WTC11 (cell line): ENCODE measurements around the gene FBXL13. TPM values are rescaled to one million over a fixed set of nuclear protein-coding genes. Genes with fewer than 3 reads are reported as not detected.
A peak's percentile ranks its signal among the peaks of the same experiment; 100 is the strongest.

Source experiments
- ATAC-seq: fragments of 200-7000 bp; cut with Tn5 transposase; 2 replicates; pipeline ENCODE4 v1.10.0; 2021; ENCODE audit warnings: mild to moderate bottlenecking, moderate library complexity
- CTCF ChIA-PET: fragments of 300-600 bp; sonication (Branson Sonifier 250); formaldehyde crosslinking; loops from one replicate; lab custom pipeline; 2021; ENCODE audit warnings: antibody characterized with exemption; lab: Charles Lee
- POLR2A ChIA-PET: fragments of 350-600 bp; sonication (Branson Sonifier 250); formaldehyde crosslinking; loops from one replicate; lab custom pipeline; 2021; ENCODE audit warnings: antibody characterized with exemption; lab: Charles Lee
- DNase-seq: peaks from one replicate; pipeline ENCODE4 v3.0.0; 2021; ENCODE audit warnings: low spot score
- H3K27ac Mint-ChIP-seq: 2 replicates; pipeline ENCODE4 v1.8.0; 2021; ENCODE audit warnings: mixed read lengths
- H3K27me3 Mint-ChIP-seq: 2 replicates; pipeline ENCODE4 v1.8.0; 2021; ENCODE audit warnings: low read depth, mild to moderate bottlenecking, moderate library complexity, mixed read lengths
- H3K36me3 Mint-ChIP-seq: 2 replicates; pipeline ENCODE4 v1.8.0; 2021; ENCODE audit warnings: mixed read lengths
- H3K4me1 Mint-ChIP-seq: 2 replicates; pipeline ENCODE4 v1.8.0; 2022; ENCODE audit warnings: mixed read lengths
- H3K4me3 Mint-ChIP-seq: 2 replicates; pipeline ENCODE4 v1.8.0; 2021; ENCODE audit warnings: mild to moderate bottlenecking, moderate library complexity, mixed read lengths
- H3K9me3 Mint-ChIP-seq: 2 replicates; pipeline ENCODE4 v1.8.0; 2021; ENCODE audit warnings: mixed read lengths
- CREM ChIP-seq: sonication (generic); formaldehyde crosslinking; IDR thresholded peaks from 2 replicates; pipeline ENCODE4 v1.8.1; 2022; ENCODE audit warnings: mild to moderate bottlenecking, missing genetic modification reagents, moderate library complexity
- ETV6 ChIP-seq: sonication (generic); formaldehyde crosslinking; IDR thresholded peaks from 2 replicates; pipeline ENCODE4 v1.8.1; 2022; ENCODE audit warnings: mild to moderate bottlenecking, missing genetic modification reagents
- FOXJ3 ChIP-seq: sonication (generic); formaldehyde crosslinking; IDR thresholded peaks from 2 replicates; pipeline ENCODE4 v1.9.0; 2021; ENCODE audit warnings: missing genetic modification reagents, mild to moderate bottlenecking, borderline replicate concordance
- FOXK1 ChIP-seq: sonication (generic); formaldehyde crosslinking; IDR thresholded peaks from 2 replicates; pipeline ENCODE4 v1.8.0; 2022; ENCODE audit warnings: mild to moderate bottlenecking, moderate library complexity, missing genetic modification reagents
- GABPB1 ChIP-seq: sonication (generic); formaldehyde crosslinking; IDR thresholded peaks from 2 replicates; pipeline ENCODE4 v1.8.1; 2023; ENCODE audit warnings: mild to moderate bottlenecking, missing genetic modification reagents
- IRF2 ChIP-seq: sonication (generic); formaldehyde crosslinking; IDR thresholded peaks from 2 replicates; pipeline ENCODE4 v1.8.0; 2022; ENCODE audit warnings: low read depth, missing genetic modification reagents, borderline replicate concordance
- KAT7 ChIP-seq: sonication (generic); formaldehyde crosslinking; IDR thresholded peaks from 2 replicates; pipeline ENCODE4 v1.8.1; 2023; ENCODE audit warnings: missing genetic modification reagents, mild to moderate bottlenecking, borderline replicate concordance
- NFYB ChIP-seq: sonication (generic); formaldehyde crosslinking; conservative IDR thresholded peaks from 2 replicates; pipeline ENCODE4 v1.8.0; 2022; ENCODE audit warnings: low read depth, missing genetic modification reagents
- NR3C1 ChIP-seq: sonication (generic); formaldehyde crosslinking; conservative IDR thresholded peaks from 2 replicates; pipeline ENCODE4 v1.8.1; 2023; ENCODE audit warnings: low read depth, mild to moderate bottlenecking, missing genetic modification reagents
- PRRX2 ChIP-seq: fragments of 250-450 bp; sonication (Bioruptor Pico); IDR thresholded peaks from 2 replicates; pipeline ENCODE4 v1.8.0; 2021; ENCODE audit warnings: mild to moderate bottlenecking
- RELA ChIP-seq: sonication (generic); formaldehyde crosslinking; IDR thresholded peaks from 2 replicates; pipeline ENCODE4 v1.8.1; 2022; ENCODE audit warnings: missing genetic modification reagents, mild to moderate bottlenecking, borderline replicate concordance
- SOX15 ChIP-seq: fragments of 250-450 bp; sonication (Bioruptor Pico); IDR thresholded peaks from 2 replicates; pipeline ENCODE4 v1.9.0; 2021; ENCODE audit warnings: mild to moderate bottlenecking
- SP1 ChIP-seq: sonication (generic); formaldehyde crosslinking; conservative IDR thresholded peaks from 2 replicates; pipeline ENCODE4 v1.8.1; 2022; ENCODE audit warnings: missing genetic modification reagents
- TEAD4 ChIP-seq: sonication (generic); formaldehyde crosslinking; IDR thresholded peaks from 2 replicates; pipeline ENCODE4 v1.8.0; 2022; ENCODE audit warnings: mild to moderate bottlenecking, missing genetic modification reagents
- ZNF138 ChIP-seq: sonication (generic); formaldehyde crosslinking; conservative IDR thresholded peaks from 2 replicates; pipeline ENCODE4 v1.8.1; 2022; ENCODE audit warnings: mild to moderate bottlenecking, moderate library complexity, missing genetic modification reagents
- ZNF219 ChIP-seq: sonication (generic); formaldehyde crosslinking; IDR thresholded peaks from 2 replicates; pipeline ENCODE4 v1.8.0; 2023; ENCODE audit warnings: missing genetic modification reagents, mild to moderate bottlenecking, borderline replicate concordance
- ZNF232 ChIP-seq: sonication (generic); formaldehyde crosslinking; IDR thresholded peaks from 2 replicates; pipeline ENCODE4 v1.8.0; 2022; ENCODE audit warnings: mild to moderate bottlenecking, missing genetic modification reagents
- total RNA-seq: library from RNA; stranded (reverse); gene quantifications from 3 replicates; pipeline ENCODE4 v1.2.3, GENCODE V29; 2021
- TF ChIP-seq, protein P1 (sequence below): sonication (generic); formaldehyde crosslinking; IDR thresholded peaks from 2 replicates; pipeline ENCODE4 v1.8.0; 2022; ENCODE audit warnings: mild to moderate bottlenecking, missing genetic modification reagents
- TF ChIP-seq, protein P2 (sequence below): fragments of 250-450 bp; sonication (Bioruptor Pico); IDR thresholded peaks from 2 replicates; pipeline ENCODE4 v1.9.0; 2021; ENCODE audit warnings: mild to moderate bottlenecking
- TF ChIP-seq, protein P3 (sequence below): sonication (generic); formaldehyde crosslinking; IDR thresholded peaks from 2 replicates; pipeline ENCODE4 v1.8.1; 2023; ENCODE audit warnings: mild to moderate bottlenecking, missing genetic modification reagents, moderate library complexity
- TF ChIP-seq, protein P4 (sequence below): sonication (generic); formaldehyde crosslinking; IDR thresholded peaks from 2 replicates; pipeline ENCODE4 v1.8.0; 2022; ENCODE audit warnings: mild to moderate bottlenecking, missing genetic modification reagents
- TF ChIP-seq, protein P5 (sequence below): sonication (generic); formaldehyde crosslinking; IDR thresholded peaks from 2 replicates; pipeline ENCODE4 v1.8.1; 2023; ENCODE audit warnings: mild to moderate bottlenecking, missing genetic modification reagents
- TF ChIP-seq, protein P6 (sequence below): sonication (generic); formaldehyde crosslinking; IDR thresholded peaks from 2 replicates; pipeline ENCODE4 v1.8.0; 2023; ENCODE audit warnings: missing genetic modification reagents
- TF ChIP-seq, protein P7 (sequence below): sonication (generic); formaldehyde crosslinking; conservative IDR thresholded peaks from 2 replicates; pipeline ENCODE4 v1.8.1; 2022; ENCODE audit warnings: mild to moderate bottlenecking, missing genetic modification reagents

Gene FBXL13
- total RNA-seq, 1 experiment from 2014 or later = 1.7 TPM

DNA sequence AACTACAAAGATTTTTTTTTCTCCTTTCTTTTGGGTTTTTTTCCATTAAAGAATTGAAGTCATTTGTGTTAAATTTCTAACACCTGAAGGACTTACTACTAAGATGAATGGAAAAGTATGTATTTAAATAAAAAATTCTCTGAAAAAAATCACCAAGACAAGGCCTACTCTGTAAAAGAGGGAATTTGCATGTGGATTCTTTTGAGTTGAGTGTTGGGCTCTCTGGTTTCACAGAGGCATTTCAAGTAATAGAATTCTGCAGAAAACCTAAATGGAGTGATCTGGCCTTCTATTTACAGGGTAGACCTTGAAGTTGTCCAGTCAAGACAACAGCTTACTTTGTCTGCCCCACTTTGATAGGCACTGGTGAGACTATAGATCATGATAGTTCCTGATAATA, 157.7 kb downstream of the FBXL13 start:
- DNase-seq (no peak), ATAC-seq (no peak)
- ChIA-PET POLR2A (interaction anchor here (0.6 kb wide), 1 partner anchor 9 kb away, joined by 4 read pairs; no protein-coding TSS in a partner anchor), CTCF (interaction anchor here (0.5 to 1.6 kb wide), 4 partner anchors 9 to 145 kb away, joined by 3 to 6 read pairs (median 4); no protein-coding TSS in a partner anchor)
- H3K27me3 Mint-ChIP-seq = no peaks in the 10 kb centered on the region
- H3K27ac Mint-ChIP-seq = peak overlapping the region; percentile 89; the same call in 1 of the 2 replicates
- peaks cover 45% of the 10 kb centered on the region for H3K4me1 Mint-ChIP-seq
- H3K4me3 Mint-ChIP-seq = no peak overlapping the region
- no peaks in the 10 kb centered on the region for H3K9me3 Mint-ChIP-seq
- no peaks in the 10 kb centered on the region for H3K36me3 Mint-ChIP-seq
- TF ChIP-seq, protein P1, sequence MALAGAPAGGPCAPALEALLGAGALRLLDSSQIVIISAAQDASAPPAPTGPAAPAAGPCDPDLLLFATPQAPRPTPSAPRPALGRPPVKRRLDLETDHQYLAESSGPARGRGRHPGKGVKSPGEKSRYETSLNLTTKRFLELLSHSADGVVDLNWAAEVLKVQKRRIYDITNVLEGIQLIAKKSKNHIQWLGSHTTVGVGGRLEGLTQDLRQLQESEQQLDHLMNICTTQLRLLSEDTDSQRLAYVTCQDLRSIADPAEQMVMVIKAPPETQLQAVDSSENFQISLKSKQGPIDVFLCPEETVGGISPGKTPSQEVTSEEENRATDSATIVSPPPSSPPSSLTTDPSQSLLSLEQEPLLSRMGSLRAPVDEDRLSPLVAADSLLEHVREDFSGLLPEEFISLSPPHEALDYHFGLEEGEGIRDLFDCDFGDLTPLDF (CRISPR knock-in tag) = no peak
- TF ChIP-seq RELA (CRISPR knock-in tag) (no peak), NR3C1 (no peak), PRRX2 (CRISPR knock-in tag) (no peak), ZNF219 (CRISPR knock-in tag) (no peak), NFYB (CRISPR knock-in tag) (no peak), CREM (CRISPR knock-in tag) (no peak), SOX15 (CRISPR knock-in tag) (no peak), GABPB1 (CRISPR knock-in tag) (no peak), ZNF232 (CRISPR knock-in tag) (no peak), FOXJ3 (no peak), ETV6 (CRISPR knock-in tag) (no peak), TEAD4 (CRISPR knock-in tag) (no peak), SP1 (CRISPR knock-in tag) (no peak)
- TF ChIP-seq, protein P2, sequence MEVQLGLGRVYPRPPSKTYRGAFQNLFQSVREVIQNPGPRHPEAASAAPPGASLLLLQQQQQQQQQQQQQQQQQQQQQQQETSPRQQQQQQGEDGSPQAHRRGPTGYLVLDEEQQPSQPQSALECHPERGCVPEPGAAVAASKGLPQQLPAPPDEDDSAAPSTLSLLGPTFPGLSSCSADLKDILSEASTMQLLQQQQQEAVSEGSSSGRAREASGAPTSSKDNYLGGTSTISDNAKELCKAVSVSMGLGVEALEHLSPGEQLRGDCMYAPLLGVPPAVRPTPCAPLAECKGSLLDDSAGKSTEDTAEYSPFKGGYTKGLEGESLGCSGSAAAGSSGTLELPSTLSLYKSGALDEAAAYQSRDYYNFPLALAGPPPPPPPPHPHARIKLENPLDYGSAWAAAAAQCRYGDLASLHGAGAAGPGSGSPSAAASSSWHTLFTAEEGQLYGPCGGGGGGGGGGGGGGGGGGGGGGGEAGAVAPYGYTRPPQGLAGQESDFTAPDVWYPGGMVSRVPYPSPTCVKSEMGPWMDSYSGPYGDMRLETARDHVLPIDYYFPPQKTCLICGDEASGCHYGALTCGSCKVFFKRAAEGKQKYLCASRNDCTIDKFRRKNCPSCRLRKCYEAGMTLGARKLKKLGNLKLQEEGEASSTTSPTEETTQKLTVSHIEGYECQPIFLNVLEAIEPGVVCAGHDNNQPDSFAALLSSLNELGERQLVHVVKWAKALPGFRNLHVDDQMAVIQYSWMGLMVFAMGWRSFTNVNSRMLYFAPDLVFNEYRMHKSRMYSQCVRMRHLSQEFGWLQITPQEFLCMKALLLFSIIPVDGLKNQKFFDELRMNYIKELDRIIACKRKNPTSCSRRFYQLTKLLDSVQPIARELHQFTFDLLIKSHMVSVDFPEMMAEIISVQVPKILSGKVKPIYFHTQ (CRISPR knock-in tag) = no peak
- TF ChIP-seq, protein P3, sequence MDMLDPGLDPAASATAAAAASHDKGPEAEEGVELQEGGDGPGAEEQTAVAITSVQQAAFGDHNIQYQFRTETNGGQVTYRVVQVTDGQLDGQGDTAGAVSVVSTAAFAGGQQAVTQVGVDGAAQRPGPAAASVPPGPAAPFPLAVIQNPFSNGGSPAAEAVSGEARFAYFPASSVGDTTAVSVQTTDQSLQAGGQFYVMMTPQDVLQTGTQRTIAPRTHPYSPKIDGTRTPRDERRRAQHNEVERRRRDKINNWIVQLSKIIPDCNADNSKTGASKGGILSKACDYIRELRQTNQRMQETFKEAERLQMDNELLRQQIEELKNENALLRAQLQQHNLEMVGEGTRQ = no peak
- TF ChIP-seq, protein P4, sequence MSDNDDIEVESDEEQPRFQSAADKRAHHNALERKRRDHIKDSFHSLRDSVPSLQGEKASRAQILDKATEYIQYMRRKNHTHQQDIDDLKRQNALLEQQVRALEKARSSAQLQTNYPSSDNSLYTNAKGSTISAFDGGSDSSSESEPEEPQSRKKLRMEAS (CRISPR knock-in tag) = no peak
- TF ChIP-seq, protein P5, sequence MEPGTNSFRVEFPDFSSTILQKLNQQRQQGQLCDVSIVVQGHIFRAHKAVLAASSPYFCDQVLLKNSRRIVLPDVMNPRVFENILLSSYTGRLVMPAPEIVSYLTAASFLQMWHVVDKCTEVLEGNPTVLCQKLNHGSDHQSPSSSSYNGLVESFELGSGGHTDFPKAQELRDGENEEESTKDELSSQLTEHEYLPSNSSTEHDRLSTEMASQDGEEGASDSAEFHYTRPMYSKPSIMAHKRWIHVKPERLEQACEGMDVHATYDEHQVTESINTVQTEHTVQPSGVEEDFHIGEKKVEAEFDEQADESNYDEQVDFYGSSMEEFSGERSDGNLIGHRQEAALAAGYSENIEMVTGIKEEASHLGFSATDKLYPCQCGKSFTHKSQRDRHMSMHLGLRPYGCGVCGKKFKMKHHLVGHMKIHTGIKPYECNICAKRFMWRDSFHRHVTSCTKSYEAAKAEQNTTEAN = no peak
- TF ChIP-seq, protein P6, sequence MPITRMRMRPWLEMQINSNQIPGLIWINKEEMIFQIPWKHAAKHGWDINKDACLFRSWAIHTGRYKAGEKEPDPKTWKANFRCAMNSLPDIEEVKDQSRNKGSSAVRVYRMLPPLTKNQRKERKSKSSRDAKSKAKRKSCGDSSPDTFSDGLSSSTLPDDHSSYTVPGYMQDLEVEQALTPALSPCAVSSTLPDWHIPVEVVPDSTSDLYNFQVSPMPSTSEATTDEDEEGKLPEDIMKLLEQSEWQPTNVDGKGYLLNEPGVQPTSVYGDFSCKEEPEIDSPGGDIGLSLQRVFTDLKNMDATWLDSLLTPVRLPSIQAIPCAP (CRISPR knock-in tag) = no peak
- TF ChIP-seq, all 79 proteins: peak for 0

DNA sequence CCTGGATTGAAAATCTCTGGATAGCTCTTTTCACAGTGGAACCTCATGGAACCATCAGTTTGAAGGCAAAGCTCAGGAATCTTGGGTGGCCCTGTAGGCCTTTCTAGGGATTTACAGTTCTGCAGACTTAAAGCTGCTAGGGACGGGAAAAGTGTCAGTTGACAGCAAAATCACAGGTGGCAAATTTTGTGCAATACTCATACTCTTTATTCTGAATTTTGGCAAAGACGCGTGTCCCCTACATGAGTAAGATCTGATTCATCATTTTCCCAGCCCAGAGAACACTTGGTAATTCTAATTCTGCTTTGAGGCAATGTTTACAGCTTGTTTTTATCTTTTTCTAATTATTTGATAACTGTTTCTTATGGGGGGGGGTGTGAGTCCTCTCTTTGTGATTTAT, 158.2 kb downstream of the FBXL13 start:
- ChIA-PET CTCF (interaction anchor here (0.5 to 1.6 kb wide), 4 partner anchors 10 to 145 kb away, joined by 4 to 6 read pairs (median 4); no protein-coding TSS in a partner anchor), POLR2A (interaction anchor here (0.6 kb wide), 1 partner anchor 10 kb away, joined by 4 read pairs; no protein-coding TSS in a partner anchor)
- peaks cover 45% of the 10 kb centered on the region for H3K4me1 Mint-ChIP-seq
- H3K27ac Mint-ChIP-seq = no peak overlapping the region
- DNase-seq (no peak), ATAC-seq (peak; percentile 7; the same call in 1 of the 2 replicates)
- H3K9me3 Mint-ChIP-seq = no peaks in the 10 kb centered on the region
- no peak overlapping the region for H3K4me3 Mint-ChIP-seq
- no peaks in the 10 kb centered on the region for H3K27me3 Mint-ChIP-seq
- H3K36me3 Mint-ChIP-seq = no peaks in the 10 kb centered on the region
- no peak for TF ChIP-seq IRF2
- TF ChIP-seq, protein P2 (CRISPR knock-in tag) = no peak
- TF ChIP-seq ZNF138 (CRISPR knock-in tag) = no peak
- TF ChIP-seq, protein P7, sequence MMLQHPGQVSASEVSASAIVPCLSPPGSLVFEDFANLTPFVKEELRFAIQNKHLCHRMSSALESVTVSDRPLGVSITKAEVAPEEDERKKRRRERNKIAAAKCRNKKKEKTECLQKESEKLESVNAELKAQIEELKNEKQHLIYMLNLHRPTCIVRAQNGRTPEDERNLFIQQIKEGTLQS (CRISPR knock-in tag) = no peak
- no peak for TF ChIP-seq FOXK1 (CRISPR knock-in tag)
- TF ChIP-seq, protein P4 (CRISPR knock-in tag) = no peak
- TF ChIP-seq, protein P5 = no peak
- TF ChIP-seq KAT7 (CRISPR knock-in tag) = no peak
